ENCODE results near the gene ZBED2.
"Not testable (repeated sequence)": the region's sequence is repeated elsewhere in the genome, so short reads cannot be mapped to it uniquely, and the experiment has no call there.

Gene ZBED2

DNA sequence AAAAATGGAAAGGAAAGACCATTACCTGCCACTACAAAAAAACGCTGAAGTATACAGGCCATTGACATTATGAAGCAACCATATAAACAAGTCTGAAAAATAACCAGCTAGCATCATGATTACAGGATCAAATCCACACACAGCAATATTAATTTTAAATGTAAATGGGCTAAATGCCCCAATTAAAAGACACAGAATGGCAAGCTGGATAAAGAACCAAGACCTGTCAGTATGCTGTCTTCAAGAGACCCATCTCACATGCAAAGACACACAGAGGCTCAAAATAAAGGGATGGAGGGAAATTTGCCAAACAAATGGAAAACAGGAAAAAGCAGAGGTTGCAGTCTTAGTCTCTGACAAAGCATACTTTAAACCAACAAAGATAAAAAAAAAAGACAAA is 33.9 kb upstream of the ZBED2 start:
- H3K4me1 ChIP-seq (ENCODE audit: control insufficient read depth, insufficient read depth, low read length); H3K27ac ChIP-seq (ENCODE audit: extremely low read depth, low read depth, low read length); CTCF ChIA-PET; H3K4me3 ChIP-seq (ENCODE audit: low read depth, low read length); POLR2A ChIA-PET; H3K9me3 ChIP-seq (ENCODE audit: control insufficient read depth, insufficient read depth, low read depth, low read length); H3K36me3 ChIP-seq (ENCODE audit: control insufficient read depth in 2 of 2, insufficient read depth in 1 of 2, low read length in 2 of 2): not testable (repeated sequence)
- peak; percentile 85 for TF ChIP-seq SETDB1 (IDR thresholded peaks at IDR 0.05; ENCODE audit: insufficient read length, low read length)
- TF ChIP-seq ZNF529 (tag by site-specific recombination; IDR thresholded peaks at IDR 0.05; ENCODE audit: insufficient replicate concordance) = peak; percentile 77
- 0 out of 2 replicates have a peak, but pooled peaks have one; percentile 18 for TF ChIP-seq TRIM28 (IDR thresholded peaks at IDR 0.05; ENCODE audit: borderline replicate concordance, low read length)

GRCh38 chr3:111627092-111627491 is 31.9 kb upstream of the ZBED2 start:
- no peaks in the 10 kb centered on the region for H3K9me3 ChIP-seq (ENCODE audit: control insufficient read depth, insufficient read depth, low read depth, low read length)
- no peak overlapping the region for H3K4me3 ChIP-seq (ENCODE audit: low read depth, low read length)
- no peaks in the 10 kb centered on the region for H3K36me3 ChIP-seq (ENCODE audit: control insufficient read depth in 2 of 2, insufficient read depth in 1 of 2, low read length in 2 of 2)
- ChIA-PET POLR2A (no interaction called here), CTCF (no interaction called here)
- H3K4me1 ChIP-seq (ENCODE audit: control insufficient read depth, insufficient read depth, low read length) = no peaks in the 10 kb centered on the region
- no peak for TF ChIP-seq ZNF621 (tag by site-specific recombination; IDR thresholded peaks at IDR 0.05)
- no peak for TF ChIP-seq ZNF580 (tag by site-specific recombination; IDR thresholded peaks at IDR 0.05)
- TF ChIP-seq ZNF133 (tag by site-specific recombination; IDR thresholded peaks at IDR 0.05) = no peak
- no peak for TF ChIP-seq ZBTB11 (tag by site-specific recombination; conservative IDR thresholded peaks at IDR 0.05; ENCODE audit: low read depth)
- no peak for TF ChIP-seq ZNF792 (tag by site-specific recombination; IDR thresholded peaks at IDR 0.05)
- H3K27ac ChIP-seq (ENCODE audit: extremely low read depth, low read depth, low read length) = no peak overlapping the region

- H3K4me3 ChIP-seq (ENCODE audit: low read depth, low read length) = no peak overlapping the region
- H3K9me3 ChIP-seq (ENCODE audit: control insufficient read depth, insufficient read depth, low read depth, low read length) = no peaks in the 10 kb centered on the region
- H3K36me3 ChIP-seq (ENCODE audit: control insufficient read depth in 2 of 2, insufficient read depth in 1 of 2, low read length in 2 of 2) = no peaks in the 10 kb centered on the region
- CTCF ChIA-PET = interaction anchor here (1.1 kb wide), 1 partner anchor 10 kb away, joined by 3 read pairs; no protein-coding TSS in a partner anchor
- H3K27ac ChIP-seq (ENCODE audit: extremely low read depth, low read depth, low read length) = no peak overlapping the region
- POLR2A ChIA-PET = no interaction called here
- no peaks in the 10 kb centered on the region for H3K4me1 ChIP-seq (ENCODE audit: control insufficient read depth, insufficient read depth, low read length)
- no peak for TF ChIP-seq ZNF660 (tag by site-specific recombination; IDR thresholded peaks at IDR 0.05)
- no peak for TF ChIP-seq ZNF629 (tag by site-specific recombination; IDR thresholded peaks at IDR 0.05)
- TF ChIP-seq WT1 (tag by site-specific recombination; IDR thresholded peaks at IDR 0.05) = no peak
- no peak for TF ChIP-seq ZNF623 (tag by site-specific recombination; IDR thresholded peaks at IDR 0.05)
- TF ChIP-seq SCRT1 (tag by site-specific recombination; IDR thresholded peaks at IDR 0.05; ENCODE audit: borderline replicate concordance) = no peak
- TF ChIP-seq ZNF549 (tag by site-specific recombination; IDR thresholded peaks at IDR 0.05) = no peak
- no peak for TF ChIP-seq BCL11A (tag by site-specific recombination; IDR thresholded peaks at IDR 0.05; ENCODE audit: low read depth)
- TF ChIP-seq ZNF146 (tag by site-specific recombination; IDR thresholded peaks at IDR 0.05) = no peak
- no peak for TF ChIP-seq ZNF792 (tag by site-specific recombination; IDR thresholded peaks at IDR 0.05)
- TF ChIP-seq ZNF423 (tag by site-specific recombination; IDR thresholded peaks at IDR 0.05) = no peak
- TF ChIP-seq ZXDB (tag by site-specific recombination; IDR thresholded peaks at IDR 0.05) = no peak
- no peak for TF ChIP-seq ZNF473 (tag by site-specific recombination; IDR thresholded peaks at IDR 0.05)
- TF ChIP-seq ZNF174 (tag by site-specific recombination; IDR thresholded peaks at IDR 0.05) = no peak
- no peak for TF ChIP-seq ZNF366 (tag by site-specific recombination; conservative IDR thresholded peaks at IDR 0.05)
- TF ChIP-seq, protein P1, sequence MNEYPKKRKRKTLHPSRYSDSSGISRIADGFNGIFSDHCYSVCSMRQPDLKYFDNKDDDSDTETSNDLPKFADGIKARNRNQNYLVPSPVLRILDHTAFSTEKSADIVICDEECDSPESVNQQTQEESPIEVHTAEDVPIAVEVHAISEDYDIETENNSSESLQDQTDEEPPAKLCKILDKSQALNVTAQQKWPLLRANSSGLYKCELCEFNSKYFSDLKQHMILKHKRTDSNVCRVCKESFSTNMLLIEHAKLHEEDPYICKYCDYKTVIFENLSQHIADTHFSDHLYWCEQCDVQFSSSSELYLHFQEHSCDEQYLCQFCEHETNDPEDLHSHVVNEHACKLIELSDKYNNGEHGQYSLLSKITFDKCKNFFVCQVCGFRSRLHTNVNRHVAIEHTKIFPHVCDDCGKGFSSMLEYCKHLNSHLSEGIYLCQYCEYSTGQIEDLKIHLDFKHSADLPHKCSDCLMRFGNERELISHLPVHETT (tag by site-specific recombination; IDR thresholded peaks at IDR 0.05) = no peak
These were observed 26.4 kb upstream of the ZBED2 start for GRCh38 chr3:111621535-111621934.
